ENCODE measurements around the gene SEZ6.
A peak's percentile ranks its signal among the peaks of the same experiment; 100 is the strongest.

Gene SEZ6, protein sequence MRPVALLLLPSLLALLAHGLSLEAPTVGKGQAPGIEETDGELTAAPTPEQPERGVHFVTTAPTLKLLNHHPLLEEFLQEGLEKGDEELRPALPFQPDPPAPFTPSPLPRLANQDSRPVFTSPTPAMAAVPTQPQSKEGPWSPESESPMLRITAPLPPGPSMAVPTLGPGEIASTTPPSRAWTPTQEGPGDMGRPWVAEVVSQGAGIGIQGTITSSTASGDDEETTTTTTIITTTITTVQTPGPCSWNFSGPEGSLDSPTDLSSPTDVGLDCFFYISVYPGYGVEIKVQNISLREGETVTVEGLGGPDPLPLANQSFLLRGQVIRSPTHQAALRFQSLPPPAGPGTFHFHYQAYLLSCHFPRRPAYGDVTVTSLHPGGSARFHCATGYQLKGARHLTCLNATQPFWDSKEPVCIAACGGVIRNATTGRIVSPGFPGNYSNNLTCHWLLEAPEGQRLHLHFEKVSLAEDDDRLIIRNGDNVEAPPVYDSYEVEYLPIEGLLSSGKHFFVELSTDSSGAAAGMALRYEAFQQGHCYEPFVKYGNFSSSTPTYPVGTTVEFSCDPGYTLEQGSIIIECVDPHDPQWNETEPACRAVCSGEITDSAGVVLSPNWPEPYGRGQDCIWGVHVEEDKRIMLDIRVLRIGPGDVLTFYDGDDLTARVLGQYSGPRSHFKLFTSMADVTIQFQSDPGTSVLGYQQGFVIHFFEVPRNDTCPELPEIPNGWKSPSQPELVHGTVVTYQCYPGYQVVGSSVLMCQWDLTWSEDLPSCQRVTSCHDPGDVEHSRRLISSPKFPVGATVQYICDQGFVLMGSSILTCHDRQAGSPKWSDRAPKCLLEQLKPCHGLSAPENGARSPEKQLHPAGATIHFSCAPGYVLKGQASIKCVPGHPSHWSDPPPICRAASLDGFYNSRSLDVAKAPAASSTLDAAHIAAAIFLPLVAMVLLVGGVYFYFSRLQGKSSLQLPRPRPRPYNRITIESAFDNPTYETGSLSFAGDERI

DNA sequence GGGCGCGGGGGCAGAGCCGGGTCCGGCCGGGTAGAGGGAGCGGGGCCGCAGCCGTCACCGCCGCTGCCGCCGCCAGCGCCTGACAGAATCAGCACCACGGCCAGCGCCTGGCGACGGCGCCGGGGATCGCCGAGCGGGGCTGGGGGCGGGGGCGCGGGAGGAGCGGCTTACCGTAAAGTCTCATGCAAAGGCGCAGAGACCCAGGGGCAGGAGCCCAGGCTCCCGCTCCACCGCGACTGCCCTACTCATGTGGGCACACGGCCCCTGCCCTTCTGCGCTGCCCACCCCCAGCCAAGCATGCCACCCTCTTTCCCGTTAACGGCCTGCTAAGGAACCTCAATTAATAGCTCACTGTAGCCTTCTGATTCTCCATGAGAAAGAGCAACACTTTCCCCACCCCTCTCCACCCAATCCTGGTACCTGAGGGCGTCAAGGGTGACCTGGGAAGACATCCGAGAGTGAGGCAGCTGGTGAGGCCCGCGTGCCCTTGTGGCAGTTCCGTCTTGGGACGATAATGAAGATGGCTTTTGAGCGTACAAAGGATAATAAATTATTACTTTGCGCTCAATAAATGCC is at the start of gene SEZ6:
Gene SEZ6, minus strand, starts transcription at position 98 of the 576 bp plus-strand sequence. CDS start 164 bp downstream, outside the sequence.
- peak; percentile 76 for DNase-seq

DNA sequence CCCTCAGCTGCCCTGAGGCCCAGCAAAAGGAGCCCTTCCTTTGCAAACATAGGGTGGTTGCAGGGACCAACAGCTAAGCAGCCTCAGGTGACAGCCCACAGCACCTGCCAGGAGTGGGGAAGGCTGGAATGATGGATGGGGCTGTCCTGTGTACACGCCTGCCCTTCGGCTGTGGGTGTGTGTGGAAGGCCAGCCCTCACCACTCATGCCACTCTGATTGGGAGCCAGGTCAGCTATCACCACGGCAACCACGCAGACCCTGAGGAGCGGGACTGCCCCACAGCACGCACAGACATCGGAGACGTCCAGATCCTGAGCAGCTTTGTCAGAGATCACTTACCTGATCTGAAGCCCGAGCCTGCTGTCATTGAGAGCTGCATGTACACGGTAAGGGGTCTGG is 49.0 kb upstream of the SEZ6 start:
- no peak for DNase-seq

DNA sequence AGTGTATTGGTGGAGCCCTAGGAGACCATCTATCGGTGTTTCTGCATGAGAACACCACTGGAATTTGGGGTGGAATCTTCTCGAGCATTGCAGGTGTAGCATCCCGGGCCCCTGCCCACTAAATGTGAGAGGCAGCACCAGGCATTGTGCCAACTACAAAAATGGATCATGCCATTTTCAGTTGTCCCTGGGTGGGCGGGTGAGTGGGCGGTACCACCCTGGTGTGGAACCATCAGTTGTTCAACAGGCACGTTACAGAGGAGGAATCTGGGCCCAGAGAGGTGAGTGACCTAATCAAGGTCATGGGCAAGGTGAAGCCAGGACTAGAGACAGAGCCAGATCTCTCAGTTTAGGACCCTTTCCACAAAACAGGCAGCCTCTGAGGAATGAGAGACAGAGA is 45.9 kb upstream of the SEZ6 start:
- DNase-seq, result no peak

DNA sequence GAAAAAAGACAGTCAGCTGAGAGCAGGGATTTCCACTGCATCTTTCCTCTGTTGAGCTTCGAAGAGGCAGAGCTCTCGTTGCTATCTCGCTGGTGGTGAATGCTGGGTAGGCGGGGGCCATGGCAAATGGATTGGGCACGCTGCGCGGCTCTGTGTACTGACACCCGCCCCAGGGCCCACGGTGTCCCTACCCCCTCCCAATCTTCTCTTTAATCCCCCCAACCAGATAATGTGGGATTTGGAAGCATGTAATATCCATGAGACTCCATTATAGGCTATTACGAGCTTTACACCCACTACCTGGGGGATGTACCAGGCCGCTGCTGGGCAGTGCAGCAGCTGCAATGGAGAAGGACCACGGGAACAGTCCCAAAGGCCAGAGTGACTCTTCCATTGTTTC is 45.4 kb upstream of the SEZ6 start:
- DNase-seq, result no peak

DNA sequence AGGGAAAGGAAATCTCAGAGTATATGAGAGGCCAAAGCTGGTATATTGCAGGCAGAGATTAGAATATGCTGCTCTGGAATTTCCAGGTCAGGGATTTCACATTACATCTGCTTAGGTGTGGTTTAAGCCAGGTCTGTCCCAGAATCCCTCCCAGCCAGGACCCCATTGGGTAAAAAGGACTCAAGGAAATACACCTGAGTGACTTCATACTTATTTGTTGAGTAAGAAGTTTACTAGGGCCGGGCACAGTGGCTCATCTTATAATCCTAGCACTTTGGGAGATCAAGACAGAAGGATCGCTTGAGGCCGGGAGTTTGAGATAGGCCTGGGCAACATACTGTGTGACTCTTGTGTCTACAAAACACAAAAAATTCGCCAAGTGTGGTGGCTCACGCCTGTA is 44.3 kb upstream of the SEZ6 start:
- DNase-seq, result no peak

DNA sequence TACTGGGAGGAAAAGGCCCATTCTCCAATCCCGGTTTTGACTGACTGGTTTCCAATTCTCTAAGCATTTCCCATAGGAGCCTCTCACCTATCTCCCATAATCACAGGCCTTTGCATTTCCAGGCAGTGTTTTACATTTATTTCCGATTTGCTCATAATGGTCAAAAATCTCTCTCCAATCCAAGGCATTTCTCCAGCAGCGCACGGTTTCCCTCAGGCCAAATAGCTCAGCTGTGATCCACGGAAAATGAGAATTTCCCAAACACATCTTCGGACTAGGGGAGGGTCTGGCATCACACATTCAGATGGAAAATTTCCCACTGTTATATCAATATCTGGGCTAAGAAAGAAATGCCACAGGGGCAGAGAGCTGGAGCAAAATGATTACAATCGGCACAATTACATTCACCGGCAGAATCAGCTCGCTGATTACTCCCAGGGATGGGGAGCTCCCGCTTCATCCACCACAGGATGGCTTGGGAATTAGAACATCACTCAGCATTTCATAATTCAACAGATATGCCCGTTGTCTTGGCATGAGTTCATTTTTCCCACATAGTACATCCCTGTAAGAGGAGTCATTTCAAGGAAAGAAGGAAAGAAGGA is 43.8 kb upstream of the SEZ6 start:
- no peak for DNase-seq

DNA sequence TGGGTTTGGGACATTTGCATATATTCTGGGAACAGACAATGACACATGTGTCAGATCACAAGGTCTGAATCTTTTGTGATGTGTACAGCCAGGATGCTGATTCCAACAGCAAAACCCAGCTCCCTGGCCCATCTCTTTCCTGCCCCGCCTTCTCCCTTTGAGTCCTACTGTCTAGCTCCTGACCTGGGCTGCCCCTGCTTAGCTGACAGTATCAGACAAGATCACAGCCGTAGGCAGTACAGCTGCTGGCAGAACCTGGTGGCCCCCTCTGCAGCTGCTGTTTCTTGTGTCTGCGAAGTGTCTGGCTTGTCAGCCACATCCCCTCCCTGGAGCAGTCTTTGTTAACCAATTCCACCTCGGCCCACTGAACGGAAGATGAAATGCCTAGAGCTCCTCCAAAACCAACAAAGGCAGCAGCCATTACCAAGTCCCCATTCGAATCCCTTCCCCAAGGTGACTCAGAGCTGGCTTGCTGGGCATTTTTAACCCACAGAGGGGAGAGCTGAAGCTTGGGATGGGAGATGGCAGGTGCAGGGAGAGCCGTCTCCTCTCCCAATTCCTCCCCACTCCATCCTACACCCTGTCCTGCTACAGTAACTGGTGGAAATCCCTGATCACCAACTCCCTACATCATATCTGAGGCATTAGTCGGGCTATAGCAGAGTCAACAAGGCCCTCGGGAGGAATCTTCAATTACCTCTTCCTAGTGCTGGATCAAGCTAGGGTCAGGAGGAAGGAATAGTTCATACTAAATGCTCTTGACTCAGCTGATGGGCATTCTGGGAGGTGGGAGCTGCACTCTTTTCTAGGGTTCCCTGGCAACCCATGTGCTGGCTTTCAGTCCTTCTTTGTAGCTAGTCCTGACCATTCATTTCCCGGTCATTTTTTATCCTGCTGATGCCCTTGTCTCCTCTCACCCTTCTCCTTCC is 42.9 kb upstream of the SEZ6 start:
- no peak for DNase-seq

DNA sequence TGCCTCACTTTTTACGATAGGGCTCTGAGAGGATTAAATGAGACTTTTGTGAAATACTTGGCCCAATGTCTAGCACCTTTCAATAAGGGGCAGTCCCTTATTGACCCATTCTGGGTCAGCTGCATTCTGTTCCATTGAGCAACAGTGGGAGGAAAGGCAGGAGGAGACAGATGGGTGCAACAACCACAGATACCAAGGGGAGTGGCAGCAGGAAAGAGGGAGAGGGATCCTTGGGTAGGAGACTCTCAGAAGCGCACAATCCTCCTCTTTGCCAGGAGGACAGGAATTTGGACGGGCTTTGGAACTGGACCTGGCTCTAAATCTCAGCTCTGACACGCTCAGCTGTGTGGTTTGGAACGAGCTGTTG is 40.6 kb upstream of the SEZ6 start:
- DNase-seq, result no peak

DNA sequence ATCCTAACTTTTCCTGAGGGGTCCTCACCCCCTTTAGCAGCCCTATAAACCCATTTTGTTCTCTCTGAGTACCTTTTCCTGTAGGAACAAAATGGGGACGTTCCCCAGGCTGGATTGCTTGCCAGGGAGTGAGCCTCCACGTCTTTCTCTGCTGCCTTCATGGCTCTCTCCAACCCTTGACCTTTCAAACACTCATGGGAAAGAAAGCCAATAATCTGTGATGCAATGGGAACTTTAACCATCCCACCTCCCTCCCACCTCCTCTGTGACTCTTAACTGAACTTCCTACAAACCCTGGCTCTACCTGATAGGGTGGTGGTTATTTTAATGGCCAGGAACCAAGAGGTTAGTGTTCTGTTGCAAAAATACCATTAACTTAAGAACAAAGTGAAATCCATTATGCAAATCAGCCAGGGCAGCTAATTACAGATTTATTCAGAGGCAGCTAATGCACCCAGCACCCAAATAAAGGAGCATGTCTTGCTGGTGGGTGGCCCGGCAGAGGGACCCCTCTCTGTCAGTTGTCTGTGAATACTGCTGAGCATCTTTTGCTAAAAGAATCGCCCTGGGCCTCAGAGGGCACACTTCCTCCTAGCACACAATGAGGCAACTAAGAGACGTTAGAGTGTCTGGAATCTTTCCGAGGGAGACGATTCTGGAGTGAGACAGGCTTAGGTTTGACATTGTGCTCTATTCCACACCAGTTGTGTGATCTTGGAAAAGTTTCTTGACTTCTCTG is 40.1 kb upstream of the SEZ6 start:
- DNase-seq, result no peak

DNA sequence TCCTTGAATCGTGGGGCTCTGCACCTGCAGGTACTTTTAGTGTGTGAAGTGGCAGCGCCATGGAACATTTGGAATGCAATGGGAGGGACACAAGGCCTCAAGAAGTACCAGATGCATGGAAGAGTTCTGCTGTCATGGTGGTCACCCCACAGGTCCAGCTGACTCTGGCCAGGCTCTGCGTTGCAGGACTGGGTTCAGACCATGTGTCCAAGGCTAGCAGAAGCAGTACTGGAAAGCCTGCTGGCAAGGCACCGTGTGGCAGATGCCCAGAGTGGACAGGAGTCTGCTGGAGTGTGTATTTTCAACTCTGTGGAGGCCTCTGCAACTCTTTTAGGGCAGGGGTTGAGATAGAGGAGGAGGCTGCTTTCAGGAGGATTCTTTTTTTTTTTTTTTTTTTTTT is 39.2 kb upstream of the SEZ6 start:
- no peak for DNase-seq

DNA sequence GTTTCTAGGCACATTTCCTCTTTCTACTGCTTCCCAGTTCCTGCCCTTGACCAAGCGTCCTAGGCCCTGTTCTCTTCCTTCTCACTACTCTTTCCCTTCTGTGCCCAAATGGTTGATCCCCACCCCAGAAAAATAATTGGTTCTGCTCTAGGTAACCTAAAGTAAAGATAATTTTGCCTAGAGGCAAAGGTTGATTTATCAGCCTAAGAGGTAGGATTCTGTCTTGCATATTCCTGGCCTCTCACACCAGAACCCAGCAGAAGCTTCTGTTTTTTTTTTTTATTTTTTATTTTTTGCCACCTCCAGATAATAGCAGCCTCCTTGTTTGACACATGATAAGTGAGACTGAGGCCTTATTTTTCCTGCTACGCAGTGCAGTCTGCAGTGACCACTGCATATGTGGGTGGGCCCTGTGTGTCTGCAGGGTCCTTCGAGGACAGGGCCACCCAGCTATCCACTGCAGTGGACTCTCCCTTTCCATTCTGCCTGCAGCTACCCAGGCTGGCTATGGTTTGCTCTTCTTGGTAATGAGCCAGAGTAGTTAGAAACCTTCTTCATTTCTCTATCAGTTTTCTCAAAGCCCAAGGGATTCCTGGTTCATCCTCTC is 37.8 kb upstream of the SEZ6 start:
- no peak for DNase-seq

DNA sequence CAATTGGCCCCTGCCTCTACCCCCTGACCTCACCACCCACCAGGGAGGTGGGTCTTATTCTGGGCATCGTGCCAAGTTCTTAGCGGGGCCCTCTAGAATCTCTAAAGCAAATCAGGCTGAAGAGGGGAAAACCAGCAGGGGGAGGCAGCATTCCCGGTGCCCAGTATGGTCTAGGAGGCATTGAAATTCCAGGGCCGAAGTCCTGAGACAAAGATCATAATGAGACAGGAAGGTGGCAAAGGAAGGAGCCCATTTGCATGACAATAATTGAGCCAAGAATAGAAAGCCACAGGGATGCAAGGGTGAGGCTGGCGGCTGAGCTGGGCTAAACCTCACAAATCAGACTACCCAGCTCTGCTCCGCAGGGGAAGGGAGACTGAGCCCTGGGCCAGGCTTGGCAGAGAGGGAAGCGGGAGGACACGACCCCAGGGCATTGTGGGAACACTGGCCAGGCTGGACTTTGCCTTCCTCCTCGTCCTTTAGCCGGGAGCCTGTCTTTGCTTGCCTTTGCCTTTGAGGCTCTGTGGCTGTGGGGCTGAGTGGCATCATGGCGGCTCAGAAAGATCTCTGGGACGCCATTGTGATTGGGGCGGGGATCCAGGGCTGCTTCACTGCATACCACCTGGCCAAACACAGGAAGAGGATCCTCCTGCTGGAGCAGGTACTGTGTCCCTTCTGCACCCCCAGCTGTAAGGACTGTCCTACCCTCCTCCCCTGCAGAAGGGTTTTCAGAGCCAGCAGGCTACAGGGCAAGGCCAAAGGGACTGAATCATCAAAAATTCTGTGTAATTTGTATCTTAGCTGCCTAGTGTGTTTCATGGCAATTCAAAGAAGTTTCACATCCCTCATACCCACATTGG is 37.1 kb upstream of the SEZ6 start, which contains the start of gene PIPOX:
Gene PIPOX, plus strand, starts transcription at position 463 of the 860 bp plus-strand sequence. Its CDS starts 85 bp downstream, at position 548.
- DNase-seq, result peak; percentile 80

DNA sequence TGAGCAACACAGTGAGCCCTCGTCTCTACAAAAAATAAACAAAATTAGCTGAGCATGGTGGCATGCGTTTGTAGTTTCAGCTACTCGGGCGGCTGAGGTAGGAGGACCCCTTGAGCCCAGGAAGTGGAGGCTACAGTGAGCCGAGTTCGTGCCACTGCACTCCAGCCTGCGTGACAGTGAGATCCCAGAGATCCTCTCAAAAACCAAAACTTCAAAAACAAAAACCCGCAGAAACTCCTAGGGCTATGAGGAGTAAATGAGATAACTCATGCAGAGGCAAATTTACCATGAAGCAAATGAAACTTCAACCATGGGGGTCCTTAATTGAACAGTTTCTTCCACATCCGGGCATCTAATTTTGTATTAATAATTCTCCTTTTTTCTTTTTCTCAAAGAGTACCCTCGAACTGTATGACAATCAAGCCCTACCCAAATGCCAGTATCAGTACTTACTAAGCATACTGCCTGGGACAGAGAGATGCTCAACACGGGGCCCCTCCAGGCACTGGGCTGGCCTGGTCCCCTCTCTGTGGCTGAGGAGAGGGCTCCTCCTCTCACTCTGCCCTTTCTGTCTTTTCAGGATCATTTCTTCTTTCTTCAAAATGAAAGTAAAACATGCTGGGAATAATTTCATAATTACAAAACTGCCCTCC is 36.3 kb upstream of the SEZ6 start:
- no peak for DNase-seq

DNA sequence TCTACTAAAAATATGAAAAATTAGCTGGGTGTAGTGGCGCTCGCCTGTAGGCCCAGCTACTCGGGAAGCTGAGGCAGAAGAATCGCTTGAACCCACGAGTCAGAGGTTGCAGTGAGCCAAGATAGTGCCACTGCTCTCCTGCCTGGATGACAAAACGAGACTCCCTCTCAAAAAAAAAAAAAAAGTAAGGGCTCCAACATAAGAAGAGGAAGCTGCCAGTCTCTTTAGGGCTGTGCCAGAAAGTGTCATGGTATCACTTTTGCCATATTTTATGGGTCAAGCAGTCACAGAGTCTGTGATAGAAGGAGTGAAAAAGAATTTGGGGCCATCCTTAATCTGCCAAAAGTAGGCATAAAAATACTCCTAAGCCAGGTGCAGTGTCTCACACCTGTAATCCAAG is 35.7 kb upstream of the SEZ6 start:
- no peak for DNase-seq

DNA sequence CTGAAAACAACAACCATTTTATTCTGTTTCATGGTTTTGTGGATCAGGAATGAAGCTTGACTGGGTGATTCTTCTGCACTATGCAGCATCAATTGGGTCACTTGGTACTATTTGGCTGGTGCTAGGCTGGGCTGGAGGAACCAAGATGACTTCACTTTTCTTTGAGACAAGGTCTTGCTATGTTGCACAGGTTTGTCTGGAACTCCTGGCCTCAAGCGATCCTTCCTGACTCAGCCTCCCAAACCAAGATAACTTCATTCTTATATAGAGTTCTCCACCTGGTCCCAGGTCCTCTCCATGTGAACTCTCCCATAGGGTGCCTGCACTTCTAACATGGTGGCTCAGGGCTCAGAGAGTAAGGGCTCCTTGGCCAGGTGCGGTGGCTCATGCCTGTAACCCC is 35.3 kb upstream of the SEZ6 start:
- no peak for DNase-seq

DNA sequence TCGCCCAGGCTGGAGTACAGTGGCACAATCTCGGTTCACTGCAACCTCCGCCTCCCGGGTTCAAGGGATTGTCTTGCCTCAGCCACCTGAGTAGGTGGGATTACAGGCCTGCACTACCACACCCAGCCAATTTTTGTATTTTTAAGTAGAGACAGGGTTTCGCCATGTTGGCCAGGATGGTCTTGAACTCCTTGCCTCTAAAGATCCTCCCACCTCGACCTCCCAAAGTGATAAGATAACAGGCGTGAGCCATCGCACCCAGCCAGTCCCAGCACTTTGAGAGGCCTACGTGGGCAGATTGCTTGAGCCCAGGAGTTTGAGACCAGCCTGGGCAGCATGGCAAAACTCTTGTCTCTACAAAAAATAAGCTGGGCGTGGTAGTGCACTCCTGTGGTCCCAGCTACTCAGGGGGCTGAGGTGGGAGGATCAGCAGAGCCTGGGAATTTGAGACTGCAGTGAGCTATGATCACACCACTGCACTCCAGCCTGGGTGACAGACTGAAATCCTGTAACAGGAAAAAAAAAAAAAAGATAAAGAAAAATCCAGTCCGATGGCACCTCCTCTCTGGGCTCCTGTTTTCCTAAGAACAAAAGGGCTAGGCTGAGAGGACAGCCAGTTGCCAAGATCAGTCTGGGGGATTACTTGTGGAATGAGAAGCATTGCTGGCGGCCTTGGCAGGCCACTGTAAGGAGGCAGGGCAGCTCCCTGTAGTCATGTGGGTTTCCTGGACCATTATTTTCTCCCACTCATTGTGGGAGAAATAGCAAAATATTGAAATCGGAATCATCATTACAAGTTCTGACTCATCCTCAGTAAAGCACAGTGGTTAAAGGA is 34.1 kb upstream of the SEZ6 start:
- DNase-seq, result no peak

DNA sequence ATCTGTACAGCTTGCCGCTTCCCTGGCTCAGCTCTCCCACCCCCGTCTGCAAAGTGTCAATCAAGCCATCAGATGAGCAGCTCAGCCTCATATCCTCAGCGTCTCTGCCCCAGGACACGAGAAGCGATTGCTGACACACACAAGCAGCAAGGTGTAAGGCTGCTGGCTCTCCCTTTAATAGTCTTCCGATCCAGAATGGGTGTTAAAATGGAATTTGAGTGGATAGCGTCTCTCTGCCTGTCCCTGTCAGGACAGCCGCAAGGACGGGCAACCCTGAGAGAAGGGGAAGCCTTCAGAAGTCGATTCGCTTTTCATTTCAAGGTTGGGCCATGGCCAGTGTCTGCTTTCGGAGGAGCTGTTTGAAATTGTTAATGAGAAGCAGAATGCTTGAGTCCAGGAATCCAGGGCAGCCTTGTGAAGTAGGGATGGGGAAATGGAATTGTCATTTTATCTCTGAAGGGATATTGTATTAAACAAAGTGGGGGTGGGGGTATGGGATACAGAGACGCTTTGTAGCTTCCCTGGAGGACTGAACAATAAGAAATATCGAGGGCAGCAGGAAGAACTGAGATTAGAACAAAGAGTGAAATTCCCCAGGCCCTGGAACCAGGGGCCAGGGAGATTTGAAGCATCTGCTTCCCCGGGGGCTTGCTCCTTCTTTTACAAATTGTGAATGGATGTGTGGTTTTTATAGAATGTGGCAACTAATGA is 32.4 kb upstream of the SEZ6 start:
- DNase-seq, result no peak

DNA sequence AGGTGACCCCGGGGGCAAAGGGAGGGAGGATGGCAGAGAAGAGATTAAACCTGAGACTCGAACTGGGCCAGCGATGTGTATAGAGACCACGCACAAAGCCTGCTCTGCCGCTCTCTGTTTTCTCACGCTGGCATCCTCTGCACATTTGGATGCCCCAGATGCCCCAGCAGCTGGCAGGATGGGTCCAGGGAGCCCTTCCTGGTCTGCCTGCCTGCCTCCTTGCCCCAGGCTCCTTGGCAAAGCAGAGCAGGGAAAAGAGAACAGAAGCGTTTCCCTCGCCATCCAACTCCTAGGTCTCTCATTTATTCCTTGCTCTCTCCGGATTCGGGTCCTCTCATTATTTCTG is 31.9 kb upstream of the SEZ6 start:
- no peak for DNase-seq
